KG1 (cell line): Measurements from ENCODE around the gene KLK7.

Experiments used
- DNase-seq: peaks from one replicate; lab custom pipeline; 2025; lab: John Stamatoyannopoulos, UW

KLK7 gene

DNA sequence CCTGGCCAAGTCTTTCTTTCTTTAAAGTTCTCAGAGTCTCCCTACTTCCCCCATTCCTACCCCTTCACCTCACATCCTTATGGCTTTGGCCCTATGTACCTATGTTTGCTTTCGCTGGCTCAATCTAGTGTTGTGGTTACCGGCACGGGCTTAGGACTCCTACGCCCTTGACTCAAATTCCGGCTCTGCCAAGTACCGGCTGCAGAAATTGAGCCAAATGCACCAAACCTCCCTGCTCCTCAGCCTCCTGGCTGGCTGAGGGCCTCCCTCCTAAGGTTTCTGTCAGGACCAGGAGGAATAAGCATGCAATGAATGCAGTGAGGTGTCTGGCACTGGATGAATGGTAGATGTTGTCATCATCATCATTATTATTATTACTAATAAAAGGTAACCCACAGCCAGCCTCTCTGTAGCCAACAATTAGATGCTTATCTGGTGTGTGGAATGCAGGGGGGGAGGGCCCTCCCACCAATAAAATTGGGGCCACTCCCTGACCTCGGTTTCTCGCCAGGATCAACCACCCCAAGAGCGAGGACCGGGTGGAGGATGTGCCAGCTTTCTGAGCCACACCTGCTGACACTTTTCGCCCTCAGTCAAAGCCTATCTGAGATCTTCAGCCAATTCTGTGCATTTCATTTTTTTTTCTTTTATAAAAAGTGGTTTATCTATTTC lies 51.6 kb downstream of the KLK7 start:
- DNase-seq, result no peak

DNA sequence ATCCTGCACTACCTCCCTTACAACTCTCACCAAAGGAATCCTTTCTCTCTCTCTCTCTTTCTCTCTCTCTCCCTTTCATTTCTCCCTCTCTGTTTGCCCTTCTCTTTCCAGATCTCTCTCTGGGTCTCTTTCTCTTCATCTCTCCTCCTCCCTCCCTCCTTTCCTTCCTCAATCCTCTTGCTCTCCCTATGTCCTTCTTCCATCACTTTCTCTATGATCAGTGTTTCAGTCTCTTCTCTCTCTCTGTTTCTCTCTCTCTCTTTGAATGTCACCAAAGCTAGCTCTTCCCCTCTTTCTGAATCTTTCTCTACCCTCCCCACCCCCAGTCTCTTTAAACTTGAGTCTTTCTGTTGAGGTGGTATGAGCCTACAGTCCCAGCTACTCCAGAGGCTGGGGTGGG lies 52.7 kb downstream of the KLK7 start:
- DNase-seq, result no peak

DNA sequence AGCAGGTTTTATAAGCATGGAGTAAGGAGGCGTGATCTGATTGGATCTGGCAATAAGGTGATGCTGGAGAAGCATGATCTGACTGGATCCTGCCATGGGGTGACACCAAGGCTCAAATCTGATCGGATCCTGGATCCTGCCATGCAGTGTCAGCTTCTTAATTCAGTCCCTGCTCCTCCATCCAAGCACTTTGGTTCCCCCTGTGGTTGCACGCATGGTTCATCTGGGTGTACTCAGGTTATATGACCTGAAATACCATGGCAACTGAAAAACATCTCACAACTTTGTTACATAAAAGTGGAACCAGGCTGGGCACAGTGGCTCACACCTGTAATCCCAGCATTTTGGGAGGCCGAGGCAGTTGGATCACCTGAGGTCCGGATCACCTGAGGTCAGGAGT lies 54.9 kb downstream of the KLK7 start:
- DNase-seq, result no peak
